PC-3 (cell line): Measurements from ENCODE around the gene GRIN1. TPM values are rescaled to one million over a fixed set of nuclear protein-coding genes. Genes with fewer than 3 reads are reported as not detected.

Experiments used
- ATAC-seq: fragments of 200-7000 bp; cut with Tn5 transposase; 2 replicates; pipeline ENCODE4 v1.9.1; 2020; ENCODE audit warnings: mild to moderate bottlenecking, moderate library complexity
- BruUV-seq: library from RNA; stranded (reverse); fragments of 400-500 nt; replicated peaks from 2 replicates; lab custom pipeline; 2021; lab: Mats Ljungman, UMichigan
- CTCF ChIA-PET: fragments of 300-600 bp; sonication (Branson Sonifier 250); formaldehyde crosslinking; loops from one replicate; lab custom pipeline; 2022; ENCODE audit warnings: antibody characterized with exemption; lab: Charles Lee
- POLR2A ChIA-PET: fragments of 300-600 bp; sonication (Branson Sonifier 250); formaldehyde crosslinking; loops from one replicate; lab custom pipeline; 2022; ENCODE audit warnings: antibody characterized with exemption; ENCODE audit not compliant: unreplicated experiment; lab: Charles Lee
- DNase-seq: peaks from one replicate; pipeline ENCODE4 v3.0.0-alpha.2; 2015
- H2AFZ ChIP-seq: fragments of 300-600 bp; sonication (generic); 2 replicates; pipeline ENCODE4 v1.6.0; 2016; ENCODE audit warnings: antibody characterized with exemption, low read length
- H3F3A ChIP-seq: fragments of 300-600 bp; sonication (generic); one replicate; pipeline ENCODE4 v1.6.0; 2017; ENCODE audit warnings: antibody characterized with exemption, low read length, control low read depth, mild to moderate bottlenecking; ENCODE audit not compliant: unreplicated experiment
- H3K27ac ChIP-seq: fragments of 300-600 bp; sonication (generic); 2 replicates; pipeline ENCODE4 v1.5.1; 2016; ENCODE audit warnings: mild to moderate bottlenecking, low read length
- H3K27me3 ChIP-seq: fragments of 300-600 bp; sonication (generic); 2 replicates; pipeline ENCODE4 v1.6.1; 2016; ENCODE audit warnings: low read length, mixed read lengths
- H3K36me3 ChIP-seq: fragments of 300-600 bp; sonication (generic); 2 replicates; pipeline ENCODE4 v1.6.1; 2016; ENCODE audit warnings: low read depth, mixed run types, low read length, mixed read lengths
- H3K4me1 ChIP-seq: fragments of 300-600 bp; sonication (generic); 2 replicates; pipeline ENCODE4 v1.5.1; 2016; ENCODE audit warnings: low read length; ENCODE audit not compliant: insufficient read depth
- H3K4me2 ChIP-seq: fragments of 300-600 bp; sonication (generic); 2 replicates; pipeline ENCODE4 v1.6.0; 2016; ENCODE audit warnings: low read length
- H3K4me3 ChIP-seq: fragments of 300-600 bp; sonication (generic); 2 replicates; pipeline ENCODE4 v1.5.1; 2016; ENCODE audit warnings: mild to moderate bottlenecking, low read length, mixed read lengths
- H3K79me2 ChIP-seq: fragments of 300-600 bp; sonication (generic); 2 replicates; pipeline ENCODE4 v1.6.1; 2017; ENCODE audit warnings: low read length, mixed read lengths
- H3K9ac ChIP-seq: fragments of 300-600 bp; sonication (generic); 2 replicates; pipeline ENCODE4 v1.6.0; 2016; ENCODE audit warnings: mild to moderate bottlenecking, low read length
- H3K9me2 ChIP-seq: fragments of 300-600 bp; sonication (generic); replicated peaks from 2 replicates; pipeline ENCODE4 v1.6.1; 2016; ENCODE audit warnings: mixed run types, low read length, mixed read lengths
- H3K9me3 ChIP-seq: fragments of 300-600 bp; sonication (generic); 2 replicates; pipeline ENCODE4 v1.6.1; 2016; ENCODE audit warnings: low read length, mixed read lengths
- H4K20me1 ChIP-seq: fragments of 300-600 bp; sonication (generic); 2 replicates; pipeline ENCODE4 v1.6.1; 2016; ENCODE audit warnings: low read length, mixed read lengths
- CTCF ChIP-seq: fragments of 300-600 bp; sonication (generic); conservative IDR thresholded peaks from 2 replicates; pipeline ENCODE4 v1.5.1; 2017; ENCODE audit warnings: antibody characterized with exemption, low read depth, mild to moderate bottlenecking, low read length
- EZH2 ChIP-seq: fragments of 300-600 bp; sonication (generic); IDR thresholded peaks from one replicate; pipeline ENCODE4 v1.6.1; 2017; ENCODE audit warnings: antibody characterized with exemption, mild to moderate bottlenecking, low read length; ENCODE audit not compliant: unreplicated experiment
- EZH2phosphoT487 ChIP-seq: fragments of 300-600 bp; sonication (generic); IDR thresholded peaks from 2 replicates; pipeline ENCODE4 v1.6.1; 2018; ENCODE audit warnings: mild to moderate bottlenecking, antibody characterized with exemption, low read length, borderline replicate concordance
- intact Hi-C: fragments of 100-400 bp; cut with micrococcal nuclease; formaldehyde crosslinking; loops from 2 replicates; pipeline ENCODE4 v1.9.0; 2023
- total RNA-seq: library from RNA; depleted of rRNA; stranded (reverse); fragments of >200 nt; gene quantifications from 2 replicates; pipeline ENCODE4 v1.2.3, GENCODE V29; 2014

Gene GRIN1
- total RNA-seq, 1 experiment from 2014 or later = 0.11 TPM

GRCh38 chr9:137150617-137151457 lies 11.9 kb downstream of the GRIN1 start:
- no peaks in the 10 kb centered on the region for H3K9me2 ChIP-seq
- ChIA-PET POLR2A (interaction anchor here (0.6 to 1.0 kb wide), 10 partner anchors 10 to 351 kb away, joined by 3 to 42 read pairs (median 5); no protein-coding TSS in a partner anchor), CTCF (interaction anchor here (0.6 to 1.4 kb wide), 7 partner anchors 21 to 453 kb away, joined by 3 to 6 read pairs (median 4); partner anchors contain the start of genes MAN1B1, NRARP and TMEM210)
- no peaks in the 10 kb centered on the region for H3K79me2 ChIP-seq
- no peak overlapping the region for H3K9ac ChIP-seq
- no peaks in the 10 kb centered on the region for H4K20me1 ChIP-seq
- H3K9me3 ChIP-seq = no peaks in the 10 kb centered on the region
- no peak overlapping the region for H2AFZ ChIP-seq
- ATAC-seq (peak; percentile 65), DNase-seq (peak; percentile 94)
- no peaks in the 10 kb centered on the region for H3K27me3 ChIP-seq
- H3K4me1 ChIP-seq = no peaks in the 10 kb centered on the region; the same call in 1 of the 2 replicates
- no peak overlapping the region for H3K4me3 ChIP-seq
- H3K4me2 ChIP-seq = no peak overlapping the region
- intact Hi-C loops = loop anchor here (2.0 kb wide), 1 partner anchor 38 kb away; the partner anchor contains the start of genes ANAPC2 and SSNA1
- TF ChIP-seq CTCF (no peak), EZH2phosphoT487 (no peak), EZH2 (no peak)
- H3F3A ChIP-seq = no peaks in the 10 kb centered on the region
- no TSS peak for BruUV-seq
- no peak overlapping the region for H3K27ac ChIP-seq
- no peaks in the 10 kb centered on the region for H3K36me3 ChIP-seq

GRCh38 chr9:137152844-137153405 lies 14.0 kb downstream of the GRIN1 start:
- ChIA-PET CTCF (no interaction called here), POLR2A (no interaction called here)
- Histone ChIP-seq H4K20me1 (no peaks in the 10 kb centered on the region), H3K4me2 (no peak overlapping the region), H3K9me3 (no peaks in the 10 kb centered on the region), H3K9me2 (no peaks in the 10 kb centered on the region), H2AFZ (no peak overlapping the region), H3K27me3 (peaks cover 5% of the 10 kb centered on the region; the same call in 1 of the 2 replicates), H3K4me3 (no peak overlapping the region), H3K79me2 (no peaks in the 10 kb centered on the region), H3K36me3 (no peaks in the 10 kb centered on the region), H3K9ac (no peak overlapping the region), H3K27ac (no peak overlapping the region), H3K4me1 (no peaks in the 10 kb centered on the region; the same call in 1 of the 2 replicates), H3F3A (no peaks in the 10 kb centered on the region)
- intact Hi-C loops = no loop called here
- no TSS peak for BruUV-seq
- DNase-seq (no peak), ATAC-seq (no peak)
- TF ChIP-seq EZH2phosphoT487 (no peak), EZH2 (no peak), CTCF (no peak)
